ENCODE results near the gene SMPD1. TPM values are rescaled to one million over a fixed set of nuclear protein-coding genes. Genes with fewer than 3 reads are reported as not detected.

SMPD1 gene
- total RNA-seq, 1 experiment from 2014 or later: 2.8 TPM

DNA sequence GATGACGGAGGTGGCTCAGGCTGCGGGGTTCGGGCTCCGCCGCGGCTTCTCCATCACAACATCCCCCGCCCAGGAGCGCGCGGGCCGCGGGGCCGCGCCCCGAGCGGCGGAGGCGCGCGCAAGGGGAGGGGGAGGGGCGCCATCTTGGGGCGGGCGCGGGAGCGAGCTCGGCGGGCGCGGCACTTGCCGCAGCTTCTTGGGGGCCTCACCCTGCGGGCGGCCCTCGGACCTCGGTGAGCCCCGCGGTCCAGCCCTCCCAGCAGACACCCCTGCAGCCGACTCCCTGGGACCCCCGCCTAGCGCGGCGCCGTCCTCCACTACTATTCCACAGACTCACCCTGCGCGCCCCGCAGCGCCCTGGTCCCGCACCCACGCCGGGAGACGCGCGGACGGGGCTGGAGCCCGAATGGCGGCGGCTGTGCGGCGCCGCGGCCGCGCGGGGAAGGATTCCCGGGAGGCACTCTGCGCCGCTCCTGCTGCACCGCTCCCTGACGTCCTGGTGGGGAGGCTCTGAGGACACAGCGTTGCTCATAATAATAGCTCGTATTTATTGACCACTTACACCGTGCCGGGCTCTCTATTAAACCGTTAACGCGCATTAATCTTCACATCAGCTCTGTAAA, 28.8 kb downstream of the SMPD1 start, which contains the start of gene APBB1:
Gene APBB1, minus strand, starts transcription at position 86 of the 623 bp plus-strand sequence. CDS start 7,747 bp downstream, outside the sequence.
- Histone ChIP-seq H3K4me3 (replicated peaks in 1 of 2; ENCODE audit: low read depth in 1 of 2, low read length in 2 of 2) (peak within 1 kb of the TSS; percentile 47 to 72), H2AFZ (ENCODE audit: low read depth, low read length, poor library complexity, severe bottlenecking) (peak within 1 kb of the TSS; percentile 7), H3K4me1 (ENCODE audit: control insufficient read depth in 1 of 2, insufficient read depth in 2 of 2, low read length in 2 of 2) (peaks cover 3 to 5% of the 10 kb centered on the region in 2 experiments; a peak in 2 of 4 replicates), H3K9me3 (ENCODE audit: control insufficient read depth in 1 of 2, insufficient read depth in 1 of 2, low read depth in 1 of 2, low read length in 2 of 2) (no peaks in the 10 kb centered on the region), H3K9me2 (ENCODE audit: insufficient read depth) (no peaks in the 10 kb centered on the region), H3K36me3 (ENCODE audit: control insufficient read depth in 1 of 2, insufficient read depth in 2 of 2, low read length in 2 of 2) (no peaks in the 10 kb centered on the region), H3K27ac (ENCODE audit: low read depth, low read length) (peak within 1 kb of the TSS; percentile 31; the same call in 1 of the 2 replicates), H3K27me3 (ENCODE audit: insufficient read depth, low read length) (peaks cover 8% of the 10 kb centered on the region), H3K9ac (ENCODE audit: low read length) (peak within 1 kb of the TSS; percentile 67), H3K4me2 (ENCODE audit: low read length) (peak within 1 kb of the TSS; percentile 71), H4K20me1 (ENCODE audit: insufficient read depth) (no peaks in the 10 kb centered on the region), H3K79me2 (ENCODE audit: insufficient read depth, low read length) (no peaks in the 10 kb centered on the region)
- TF ChIP-seq SRF (IDR thresholded peaks at IDR 0.05; ENCODE audit: low read depth): no peak
- 0 out of 2 replicates have a peak, but pooled peaks have one; percentile 4 for TF ChIP-seq RAD21 (IDR thresholded peaks at IDR 0.05; ENCODE audit: low read depth)
- peak; percentile 89 for TF ChIP-seq YY1 (IDR thresholded peaks at IDR 0.05; ENCODE audit: extremely low read depth, insufficient replicate concordance, low read depth, low read length)
- TF ChIP-seq POLR2AphosphoS5 (IDR thresholded peaks at IDR 0.05; ENCODE audit: low read depth, low read length): peak; percentile 71; the same call in 1 of the 2 replicates
- CTCF ChIA-PET: interaction anchor here (0.9 to 1.9 kb wide), 8 partner anchors 10 to 66 kb away, joined by 3 to 7 read pairs (median 6); no protein-coding TSS in a partner anchor
- RAD21 ChIA-PET (ENCODE audit: low non-redundant PET in 1 of 2, low total read pairs in 2 of 2, uncharacterized antibody in 2 of 2, unreplicated experiment in 2 of 2): interaction anchor here in 1 of 2 experiments (1.2 kb wide), 1 partner anchor 40 kb away, joined by 3 read pairs; no protein-coding TSS in a partner anchor
- DNase-seq (ENCODE audit: low read depth, low spot score) (no peak), ATAC-seq (peak; percentile 86)
- POLR2A ChIA-PET: interaction anchor here (0.9 to 1.6 kb wide), 4 partner anchors 10 to 62 kb away, joined by 3 to 5 read pairs (median 4); partner anchors contain the start of genes ARFIP2, SMPD1 and TIMM10B
- BruUV-seq (replicated peaks): no TSS peak
- intact Hi-C loops (cut with micrococcal nuclease): no loop called here

DNA sequence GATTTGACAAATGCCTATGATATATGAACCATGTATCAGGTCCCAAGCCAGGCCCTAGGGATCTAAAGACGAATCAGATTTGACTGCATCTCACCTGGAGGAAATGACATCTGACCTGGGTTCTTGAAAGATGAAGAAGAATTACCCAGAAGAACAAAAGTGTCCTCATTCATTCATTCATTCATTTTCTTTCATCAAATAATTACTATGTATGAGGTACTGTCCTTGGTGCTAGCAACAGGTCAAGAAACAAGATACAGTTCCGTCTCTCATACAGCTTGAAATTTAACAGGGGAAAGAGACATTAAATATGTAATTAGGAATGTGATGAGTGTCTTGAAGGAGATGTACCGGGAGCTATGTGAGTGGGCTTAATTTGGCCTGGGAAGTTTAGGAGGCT, 30.4 kb downstream of the SMPD1 start:
- no peak overlapping the region for H3K4me2 ChIP-seq (ENCODE audit: low read length)
- no peaks in the 10 kb centered on the region for H3K9me3 ChIP-seq (ENCODE audit: control insufficient read depth in 1 of 2, insufficient read depth in 1 of 2, low read depth in 1 of 2, low read length in 2 of 2)
- no peak overlapping the region for H3K4me3 ChIP-seq (replicated peaks in 1 of 2; ENCODE audit: low read depth in 1 of 2, low read length in 2 of 2)
- no peak overlapping the region for H3K27ac ChIP-seq (ENCODE audit: low read depth, low read length)
- peaks cover 12% of the 10 kb centered on the region for H3K27me3 ChIP-seq (ENCODE audit: insufficient read depth, low read length)
- H3K36me3 ChIP-seq (ENCODE audit: control insufficient read depth in 1 of 2, insufficient read depth in 2 of 2, low read length in 2 of 2): no peaks in the 10 kb centered on the region
- peaks cover 3 to 5% of the 10 kb centered on the region in 2 experiments; a peak in 2 of 4 replicates for H3K4me1 ChIP-seq (ENCODE audit: control insufficient read depth in 1 of 2, insufficient read depth in 2 of 2, low read length in 2 of 2)
- ChIA-PET CTCF (no interaction called here), POLR2A (no interaction called here), RAD21 (ENCODE audit: low non-redundant PET in 1 of 2, low total read pairs in 2 of 2, uncharacterized antibody in 2 of 2, unreplicated experiment in 2 of 2) (no interaction called here)
- BruUV-seq (replicated peaks): no TSS peak
- DNase-seq (ENCODE audit: low read depth, low spot score): no peak
- H2AFZ ChIP-seq (ENCODE audit: low read depth, low read length, poor library complexity, severe bottlenecking): no peak overlapping the region
- intact Hi-C loops (cut with micrococcal nuclease): no loop called here
- H3K9me2 ChIP-seq (ENCODE audit: insufficient read depth): no peaks in the 10 kb centered on the region
- no peaks in the 10 kb centered on the region for H3K79me2 ChIP-seq (ENCODE audit: insufficient read depth, low read length)
- no peak for TF ChIP-seq POLR2A (IDR thresholded peaks at IDR 0.05; ENCODE audit: borderline replicate concordance, extremely low read depth, insufficient read depth, insufficient read length)
- TF ChIP-seq YY1 (IDR thresholded peaks at IDR 0.05; ENCODE audit: extremely low read depth, insufficient replicate concordance, low read depth, low read length): no peak
- ATAC-seq: no peak
- H4K20me1 ChIP-seq (ENCODE audit: insufficient read depth): no peaks in the 10 kb centered on the region
- no peak overlapping the region for H3K9ac ChIP-seq (ENCODE audit: low read length)

Measured in HCT116 (cell line).